ENCODE measurements around the gene PPM1A. TPM values are rescaled to one million over a fixed set of nuclear protein-coding genes. Genes with fewer than 3 reads are reported as not detected.

Gene PPM1A
- total and polyA plus RNA-seq, 2 donors (not counting 1 experiment from before 2014, with no cell fraction given) = 15.5 to 59.0 TPM

DNA sequence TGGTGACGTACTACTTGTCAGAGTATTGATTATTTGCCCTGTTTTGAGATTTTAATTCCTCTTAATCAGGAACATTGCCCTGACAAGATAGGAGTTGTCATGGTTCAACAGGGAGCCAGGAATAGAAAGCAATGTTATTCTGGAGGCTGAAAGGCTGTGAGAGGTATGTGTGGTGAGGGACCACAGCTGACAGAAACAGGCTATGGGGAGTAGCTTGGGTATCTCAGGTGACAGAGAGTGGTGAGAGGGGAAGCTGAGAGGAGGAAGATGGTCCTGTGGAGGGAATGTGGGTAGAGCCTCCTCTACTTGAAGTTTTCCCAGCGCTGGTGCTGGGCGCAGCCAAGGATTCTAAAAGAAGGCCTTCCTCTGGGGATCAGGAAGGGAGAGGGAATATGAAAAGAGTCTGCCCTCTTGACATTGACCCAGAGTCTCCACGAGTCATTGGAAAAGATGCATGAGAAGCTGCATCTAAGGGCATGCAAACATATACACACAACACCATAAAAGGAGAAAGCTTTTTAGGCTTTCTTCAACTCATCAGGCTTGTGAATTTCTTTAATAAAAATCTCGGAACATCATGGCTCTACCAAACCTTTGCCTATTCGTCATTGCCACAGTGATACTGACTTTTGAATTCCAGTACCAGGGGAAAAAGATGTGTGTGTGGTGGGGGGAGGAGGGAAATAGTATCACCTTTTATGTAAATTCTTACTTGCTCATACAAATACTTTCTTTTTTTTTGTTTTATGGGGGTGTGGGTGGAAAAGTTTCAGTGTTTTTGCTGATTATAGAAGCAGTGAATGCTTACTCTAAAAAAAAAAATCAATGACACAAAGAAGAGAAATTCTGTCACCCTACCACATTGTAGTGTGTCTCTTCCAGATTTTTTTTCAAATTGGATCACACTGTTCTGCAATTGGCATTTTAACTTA, 43.9 kb upstream of the PPM1A start:
- Histone ChIP-seq H3K27ac (ENCODE audit: low read length in 2 of 2) (no peak overlapping the region), H3K36me3 (replicated peaks in 1 of 2; ENCODE audit: control extremely low read depth in 1 of 2, control insufficient read depth in 1 of 2, extremely low read depth in 1 of 2, insufficient read depth in 2 of 2, low read length in 1 of 2) (no peaks in the 10 kb centered on the region), H3K4me3 (ENCODE audit: control extremely low read depth in 1 of 5, extremely low read depth in 1 of 5, insufficient read depth in 1 of 5, low read depth in 2 of 5, low read length in 4 of 5) (no peak overlapping the region), H3K9me3 (ENCODE audit: control extremely low read depth in 1 of 3, control insufficient read depth in 2 of 3, insufficient read depth in 1 of 3, low read length in 2 of 3) (peaks cover 0 to 3% (median under 1%) of the 10 kb centered on the region in 3 donors), H3K4me2 (replicated peaks; ENCODE audit: low read depth, low read length, poor library complexity, severe bottlenecking) (no peak overlapping the region), H3K79me2 (ENCODE audit: control insufficient read depth, insufficient read depth, low read length) (no peaks in the 10 kb centered on the region), H3K4me1 (ENCODE audit: control insufficient read depth in 2 of 2, insufficient read depth in 2 of 2, low read length in 2 of 2) (peaks cover 0 to 8% of the 10 kb centered on the region in 2 donors), H4K20me1 (ENCODE audit: control insufficient read depth, insufficient read depth, low read length, poor library complexity, severe bottlenecking) (no peaks in the 10 kb centered on the region), H2AFZ (ENCODE audit: insufficient read depth, low read depth, low read length, poor library complexity, severe bottlenecking) (no peak overlapping the region), H3K9ac (ENCODE audit: low read length) (no peak overlapping the region), H3K27me3 (replicated peaks in 1 of 4; ENCODE audit: control extremely low read depth in 1 of 4, control insufficient read depth in 3 of 4, insufficient read depth in 4 of 4, low read length in 3 of 4) (peaks cover 0 to 3% (median 0%) of the 10 kb centered on the region in 4 experiments)
- 92% methylated on average over 2 of the region's 6 CpGs for WGBS (ENCODE audit: insufficient coverage)
- ATAC-seq (ENCODE audit: low read depth) (no peak), DNase-seq (no peak)
- intact Hi-C loops (cut with micrococcal nuclease) = no loop called here
- Mint-ChIP-seq H3K9me3 (ENCODE audit: insufficient read depth) (no peaks in the 10 kb centered on the region), H3K27me3 (peaks cover 25% of the 10 kb centered on the region), H3K4me1 (peaks cover 18% of the 10 kb centered on the region), H3K27ac (no peak overlapping the region), H3K4me3 (no peak overlapping the region)
- CTCF ChIA-PET = interaction anchor here (0.9 kb wide), 1 partner anchor 21 kb away, joined by 3 read pairs; no protein-coding TSS in a partner anchor
- POLR2A ChIA-PET = no interaction called here
- no peak for TF ChIP-seq CTCF (IDR thresholded peaks at IDR 0.05)
- TF ChIP-seq EZH2 (IDR thresholded peaks at IDR 0.05; ENCODE audit: borderline replicate concordance, insufficient read depth, low read depth, low read length, poor library complexity, severe bottlenecking) = no peak

DNA sequence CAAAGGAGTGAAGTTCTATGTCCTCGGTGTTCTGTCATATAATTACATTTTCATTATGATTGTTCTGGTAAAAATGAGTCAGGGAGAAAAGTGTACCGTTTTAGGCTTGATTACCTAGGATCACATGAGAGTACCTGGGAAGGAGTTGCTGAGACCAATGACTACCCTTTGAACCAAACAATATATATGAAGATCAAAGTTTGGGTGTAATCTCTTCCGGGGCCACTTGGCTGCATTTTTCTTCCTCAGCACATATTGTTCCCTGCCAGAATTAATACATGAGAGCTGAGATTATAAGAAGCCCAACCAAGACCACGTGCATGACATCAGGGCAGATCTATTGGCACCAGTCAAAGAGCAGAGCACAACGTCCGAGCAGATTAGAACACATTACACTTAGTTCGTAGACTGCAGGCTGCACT, 42.8 kb upstream of the PPM1A start:
- Histone ChIP-seq H3K9me3 (ENCODE audit: control extremely low read depth in 1 of 3, control insufficient read depth in 2 of 3, insufficient read depth in 1 of 3, low read length in 2 of 3) (no peaks in the 10 kb centered on the region), H3K36me3 (replicated peaks in 1 of 2; ENCODE audit: control extremely low read depth in 1 of 2, control insufficient read depth in 1 of 2, extremely low read depth in 1 of 2, insufficient read depth in 2 of 2, low read length in 1 of 2) (no peaks in the 10 kb centered on the region), H3K4me3 (ENCODE audit: control extremely low read depth in 1 of 5, extremely low read depth in 1 of 5, insufficient read depth in 1 of 5, low read depth in 2 of 5, low read length in 4 of 5) (no peak overlapping the region), H3K27ac (ENCODE audit: low read length in 2 of 2) (no peak overlapping the region), H2AFZ (ENCODE audit: insufficient read depth, low read depth, low read length, poor library complexity, severe bottlenecking) (no peak overlapping the region), H3K27me3 (replicated peaks in 1 of 4; ENCODE audit: control extremely low read depth in 1 of 4, control insufficient read depth in 3 of 4, insufficient read depth in 4 of 4, low read length in 3 of 4) (peaks cover 0 to 3% (median 0%) of the 10 kb centered on the region in 4 experiments), H3K9ac (ENCODE audit: low read length) (no peak overlapping the region), H3K4me1 (ENCODE audit: control insufficient read depth in 2 of 2, insufficient read depth in 2 of 2, low read length in 2 of 2) (peaks cover 0 to 8% of the 10 kb centered on the region in 2 donors), H3K79me2 (ENCODE audit: control insufficient read depth, insufficient read depth, low read length) (no peaks in the 10 kb centered on the region), H4K20me1 (ENCODE audit: control insufficient read depth, insufficient read depth, low read length, poor library complexity, severe bottlenecking) (no peaks in the 10 kb centered on the region), H3K4me2 (replicated peaks; ENCODE audit: low read depth, low read length, poor library complexity, severe bottlenecking) (no peak overlapping the region)
- H3K9me3 Mint-ChIP-seq (ENCODE audit: insufficient read depth) = peaks cover 1% of the 10 kb centered on the region
- ChIA-PET POLR2A (no interaction called here), CTCF (no interaction called here)
- no peak overlapping the region for H3K27ac Mint-ChIP-seq
- no peak for ATAC-seq (ENCODE audit: low read depth)
- TF ChIP-seq CTCF (IDR thresholded peaks at IDR 0.05) (no peak), EZH2 (IDR thresholded peaks at IDR 0.05; ENCODE audit: borderline replicate concordance, insufficient read depth, low read depth, low read length, poor library complexity, severe bottlenecking) (no peak)
- 83% methylated on average over 2 of the region's 7 CpGs for WGBS (ENCODE audit: insufficient coverage)
- H3K4me3 Mint-ChIP-seq = no peak overlapping the region
- H3K27me3 Mint-ChIP-seq = peaks cover 25% of the 10 kb centered on the region
- intact Hi-C loops (cut with micrococcal nuclease) = no loop called here
- no peak for DNase-seq
- peaks cover 18% of the 10 kb centered on the region for H3K4me1 Mint-ChIP-seq

Measured in B cell (primary cell).